Occipital lobe (tissue), 2 donors: ENCODE results near the gene EHD1. TPM values are rescaled to one million over a fixed set of nuclear protein-coding genes. Genes with fewer than 3 reads are reported as not detected.

Experiments
- DNase-seq: peaks from one replicate; lab custom pipeline; 2025; lab: John Stamatoyannopoulos, UW
- total RNA-seq: library from RNA; depleted of rRNA; stranded (reverse); fragments of >200 nt; gene quantifications from one replicate; pipeline ENCODE4 v1.2.3, GENCODE V29; 2014

The EHD1 gene
- total RNA-seq, 1 donor from 2014 or later = 22.9 TPM

DNA sequence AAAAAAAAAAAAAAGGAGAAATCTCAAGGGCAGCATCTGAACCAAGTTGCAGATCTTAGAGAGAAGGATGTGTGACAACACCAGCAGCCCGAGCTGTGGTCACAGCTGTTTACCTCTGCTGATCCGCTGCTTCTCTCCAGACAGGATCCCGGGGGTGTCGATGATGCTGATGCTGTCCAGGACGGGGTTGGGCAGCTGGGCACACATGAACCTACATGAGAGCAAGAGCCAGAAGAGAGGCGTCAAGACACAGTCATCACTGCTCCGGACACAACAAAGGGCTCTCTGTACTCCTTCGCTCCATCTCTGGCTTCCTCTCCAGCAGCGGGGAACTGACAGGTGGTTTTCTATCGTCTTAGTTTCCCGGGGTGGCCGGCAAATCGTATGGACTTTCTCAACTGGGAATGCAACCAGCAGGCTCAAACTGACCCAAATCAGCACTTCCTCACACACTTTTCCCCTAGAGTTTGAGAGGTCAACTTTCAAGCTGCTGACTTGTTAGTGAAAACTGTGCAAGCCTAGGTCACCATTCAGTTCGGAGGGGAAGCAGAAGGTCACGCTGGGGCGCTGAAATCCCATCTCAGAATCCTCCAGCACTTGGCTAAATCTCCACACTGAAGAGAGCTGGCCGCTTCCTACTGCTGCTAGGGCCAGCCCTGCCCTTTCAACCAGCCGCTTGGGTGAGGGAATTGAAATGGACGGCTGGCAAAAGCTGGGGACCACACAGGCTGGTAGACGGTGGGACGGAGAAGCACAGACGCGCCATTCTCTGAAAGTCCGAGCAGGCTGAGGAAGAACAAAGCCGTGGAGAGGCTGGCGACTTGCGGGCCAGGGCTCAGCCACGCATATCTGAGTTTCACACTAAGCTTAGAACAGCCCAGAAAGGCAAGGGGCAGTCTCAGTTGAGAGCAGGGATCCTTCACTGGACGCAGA, 3.8 kb downstream of the EHD1 start:
- no peak for DNase-seq

DNA sequence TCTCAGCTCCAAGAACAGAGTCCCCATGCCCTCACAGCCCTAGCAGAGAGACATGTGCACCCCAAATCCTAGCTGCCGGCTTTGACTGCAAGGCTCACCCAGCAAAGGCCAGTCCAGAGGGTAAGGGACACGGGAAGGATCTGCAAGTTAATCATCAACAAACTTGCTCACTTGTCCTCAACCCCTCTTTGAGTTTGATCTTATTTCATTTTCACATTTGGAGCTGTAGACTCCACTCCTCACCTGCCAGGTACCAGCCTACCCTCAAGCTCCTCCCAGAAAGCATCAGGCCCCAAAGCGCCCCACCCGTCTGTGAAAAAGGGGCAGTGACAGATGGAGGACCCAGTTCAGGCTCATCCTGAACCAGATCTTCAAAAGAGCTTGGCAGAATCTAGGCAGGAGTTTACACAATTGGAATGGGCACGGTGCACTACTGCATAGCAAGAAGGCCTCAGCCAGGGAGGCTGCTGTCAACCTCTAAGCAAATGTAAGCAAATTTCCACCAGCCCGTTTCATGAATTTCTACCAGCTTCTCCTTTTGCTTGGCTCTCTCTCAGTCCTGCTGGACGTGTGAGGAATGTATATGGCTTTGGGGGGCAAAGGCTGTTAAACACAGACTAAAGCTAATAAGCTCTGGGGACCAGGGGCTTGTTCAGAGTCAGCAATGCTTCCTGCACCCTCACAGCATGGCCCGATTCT, 5.5 kb downstream of the EHD1 start:
- no peak for DNase-seq

DNA sequence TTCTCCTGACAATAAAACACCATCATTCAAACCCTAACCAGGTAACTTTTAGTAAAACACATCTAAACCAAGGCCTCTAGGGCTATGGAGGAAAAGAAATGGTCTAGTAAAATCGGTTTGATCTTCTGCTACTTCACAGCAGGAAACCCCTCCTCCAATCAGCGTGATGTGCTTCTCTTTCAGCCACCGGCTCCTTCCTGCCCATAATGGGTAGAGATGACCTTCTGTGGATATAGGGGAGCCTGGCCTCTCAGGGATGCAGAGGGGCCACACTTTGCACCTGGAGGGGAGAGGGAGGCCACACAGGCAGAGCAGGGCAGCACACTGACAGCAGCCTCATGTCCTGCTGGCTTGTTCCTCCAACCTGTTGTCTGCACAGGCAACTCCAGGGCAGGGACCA, 6.9 kb downstream of the EHD1 start:
- no peak for DNase-seq

DNA sequence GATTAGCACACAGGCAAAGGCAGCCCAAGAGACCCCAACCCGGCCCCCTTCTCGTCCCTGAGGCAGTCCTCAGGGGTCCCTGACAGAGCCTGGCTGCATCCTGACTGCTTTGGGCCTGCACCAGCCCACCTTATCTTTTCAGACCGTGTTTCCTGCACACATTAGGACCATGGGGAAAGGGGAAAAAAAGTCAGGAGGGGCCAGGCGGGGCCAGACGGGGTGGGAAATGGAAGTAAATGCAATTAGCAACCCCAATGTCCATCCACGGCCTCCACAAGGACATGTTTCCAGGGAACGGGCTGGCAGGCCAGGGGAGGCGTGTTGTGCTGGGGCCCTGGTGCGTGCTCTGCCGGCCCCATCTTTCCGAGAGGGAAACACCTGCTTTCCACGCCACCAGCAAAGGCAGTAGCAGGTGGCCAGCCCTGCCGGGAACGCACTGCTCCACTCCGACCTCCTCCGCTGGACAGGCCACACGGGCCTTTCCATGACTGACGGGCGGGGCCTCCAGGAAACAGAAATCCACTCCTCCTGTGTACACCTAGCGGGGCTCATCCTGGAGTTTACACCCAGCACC, 7.4 kb downstream of the EHD1 start:
- DNase-seq = no peak

DNA sequence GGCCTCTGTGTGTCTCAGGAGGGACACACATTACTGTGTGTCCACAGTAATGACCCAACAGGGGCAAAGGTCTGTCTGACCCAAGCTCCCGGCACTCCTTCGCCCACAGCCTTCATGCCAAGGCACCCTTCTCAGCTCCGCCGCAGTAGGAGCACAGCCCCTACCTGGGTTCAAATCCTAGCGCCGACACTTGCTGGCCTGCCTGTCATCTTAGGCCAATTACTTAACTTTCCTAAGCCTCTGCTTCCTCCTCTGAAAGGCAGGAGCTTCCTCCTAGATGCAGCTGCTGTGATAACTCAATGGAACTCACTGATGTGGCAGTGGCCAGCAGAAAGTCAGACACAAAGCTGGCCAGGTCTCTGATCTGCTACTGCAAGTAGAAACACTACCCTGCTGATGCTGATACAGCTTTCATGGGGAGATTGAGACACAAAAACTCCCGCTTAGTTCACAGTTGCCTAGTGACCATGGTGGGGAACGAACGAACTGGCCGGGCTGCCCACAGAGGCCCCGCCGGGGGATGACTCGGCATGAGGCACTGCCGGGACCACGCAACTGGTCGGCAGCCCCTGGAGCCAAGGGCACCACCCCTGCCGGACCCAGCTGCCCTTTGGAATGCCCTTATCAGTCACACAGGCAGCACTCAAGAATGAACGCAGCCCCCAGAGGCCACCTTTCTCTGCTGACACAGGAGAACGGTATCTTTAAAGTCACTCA, 8.1 kb downstream of the EHD1 start:
- no peak for DNase-seq

DNA sequence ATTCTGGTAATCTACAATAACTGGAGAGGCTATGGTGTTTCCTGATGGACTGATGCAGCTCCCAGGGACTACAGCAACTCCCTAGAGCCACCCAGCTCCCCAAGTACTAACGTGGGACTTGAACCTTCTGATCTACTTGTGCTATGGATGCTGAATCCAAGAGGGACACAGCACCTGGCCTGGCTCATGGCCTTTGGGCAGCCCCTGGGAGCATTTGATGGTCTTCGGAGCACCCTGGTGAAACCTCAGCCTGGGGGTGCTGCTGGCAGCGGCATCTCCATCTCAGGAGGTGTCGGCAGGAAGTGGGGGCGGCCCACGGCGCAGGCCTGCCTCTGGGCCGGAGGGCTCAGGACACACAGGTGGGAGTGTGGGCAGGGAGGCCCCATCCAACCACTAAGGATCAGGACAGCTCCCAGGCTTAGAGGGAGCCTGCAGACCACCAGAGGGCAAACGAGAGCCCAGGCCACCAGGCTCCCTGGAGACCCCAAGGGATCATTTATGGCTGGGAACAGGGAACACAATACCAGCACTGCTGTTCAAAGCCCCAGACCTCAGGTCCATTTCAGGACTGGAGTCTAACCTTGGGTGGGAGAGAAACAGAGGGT, 8.7 kb downstream of the EHD1 start:
- DNase-seq = no peak

DNA sequence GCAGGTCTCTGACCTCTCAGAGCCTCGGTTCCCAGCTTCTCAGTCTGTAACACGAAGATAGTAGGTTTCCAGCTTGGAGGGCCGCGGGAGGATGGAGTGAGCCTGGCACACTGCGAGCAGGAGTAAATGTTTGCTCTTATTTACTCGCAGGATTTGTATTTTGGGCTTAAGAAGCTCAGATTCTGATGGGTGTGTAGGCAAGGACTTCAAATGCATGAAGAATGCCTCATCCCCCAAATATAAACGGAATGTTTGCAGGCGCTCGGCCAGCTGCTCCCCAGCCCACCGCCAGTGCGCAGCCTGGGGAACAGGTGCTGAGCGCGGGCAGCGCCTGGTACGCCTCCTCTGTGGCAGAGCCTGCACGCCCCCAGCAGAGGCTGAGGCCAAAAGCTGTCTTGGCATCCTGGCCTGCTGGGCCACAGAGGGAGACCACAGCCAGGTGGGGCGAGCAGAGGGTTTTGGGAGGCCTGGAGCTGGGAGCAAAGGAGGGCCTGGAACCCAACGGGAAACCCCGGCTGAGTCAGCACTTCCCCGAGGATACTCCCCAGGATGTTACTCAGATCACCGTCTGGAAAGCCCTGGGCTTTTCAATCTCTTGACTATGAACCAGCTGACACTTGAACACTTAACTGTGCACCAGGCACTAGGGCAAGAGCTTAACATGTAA, 9.4 kb downstream of the EHD1 start:
- no peak for DNase-seq

DNA sequence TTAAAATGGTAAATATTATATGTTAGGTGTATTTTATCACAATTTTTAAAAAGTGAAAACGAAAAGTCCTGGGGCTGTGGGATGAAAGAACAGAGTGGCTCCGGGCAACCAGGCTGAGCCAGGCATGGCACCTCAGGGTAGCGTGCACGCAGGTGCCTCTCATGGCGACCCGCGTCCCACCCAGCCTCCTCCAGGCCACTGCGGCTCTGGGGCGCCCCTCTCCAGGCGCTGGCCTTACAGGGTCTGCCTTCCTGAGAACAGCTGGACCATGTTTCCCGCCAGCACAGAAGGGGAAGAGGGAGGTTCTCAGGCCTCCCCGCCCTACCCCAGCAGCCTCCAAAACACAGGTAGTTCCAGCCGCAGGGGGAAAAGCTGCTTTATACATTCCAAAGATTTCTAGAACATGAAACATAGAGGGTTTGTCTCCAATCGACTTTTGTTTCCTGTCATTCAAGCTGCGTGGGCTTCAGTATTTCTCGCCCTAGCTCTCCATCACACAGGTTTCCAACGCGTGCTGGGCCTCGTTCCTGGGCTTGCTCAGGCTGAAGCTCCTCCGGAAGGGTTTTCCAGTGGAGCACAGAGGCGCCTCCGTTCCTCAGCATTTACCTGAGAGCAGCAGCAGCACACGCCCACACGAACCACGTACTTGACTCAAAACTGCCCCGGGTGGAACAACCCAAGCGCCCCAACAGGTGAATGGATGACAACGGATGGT, 10.5 kb downstream of the EHD1 start:
- DNase-seq = no peak

DNA sequence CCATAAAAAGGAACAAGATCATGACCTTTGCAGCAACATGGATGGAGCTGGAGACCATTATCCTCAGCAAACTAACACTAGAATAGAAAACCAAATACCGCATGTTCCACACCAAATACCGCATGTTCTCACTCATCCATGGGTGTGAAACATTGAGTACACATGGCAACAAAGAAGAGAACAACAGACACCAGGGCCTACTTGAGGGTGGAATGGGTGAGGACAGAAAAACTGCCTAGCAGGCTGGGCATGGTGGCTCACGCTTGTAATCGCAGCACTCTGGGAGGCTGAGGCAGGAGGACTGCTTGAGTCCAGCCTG, 12.3 kb downstream of the EHD1 start:
- no peak for DNase-seq

DNA sequence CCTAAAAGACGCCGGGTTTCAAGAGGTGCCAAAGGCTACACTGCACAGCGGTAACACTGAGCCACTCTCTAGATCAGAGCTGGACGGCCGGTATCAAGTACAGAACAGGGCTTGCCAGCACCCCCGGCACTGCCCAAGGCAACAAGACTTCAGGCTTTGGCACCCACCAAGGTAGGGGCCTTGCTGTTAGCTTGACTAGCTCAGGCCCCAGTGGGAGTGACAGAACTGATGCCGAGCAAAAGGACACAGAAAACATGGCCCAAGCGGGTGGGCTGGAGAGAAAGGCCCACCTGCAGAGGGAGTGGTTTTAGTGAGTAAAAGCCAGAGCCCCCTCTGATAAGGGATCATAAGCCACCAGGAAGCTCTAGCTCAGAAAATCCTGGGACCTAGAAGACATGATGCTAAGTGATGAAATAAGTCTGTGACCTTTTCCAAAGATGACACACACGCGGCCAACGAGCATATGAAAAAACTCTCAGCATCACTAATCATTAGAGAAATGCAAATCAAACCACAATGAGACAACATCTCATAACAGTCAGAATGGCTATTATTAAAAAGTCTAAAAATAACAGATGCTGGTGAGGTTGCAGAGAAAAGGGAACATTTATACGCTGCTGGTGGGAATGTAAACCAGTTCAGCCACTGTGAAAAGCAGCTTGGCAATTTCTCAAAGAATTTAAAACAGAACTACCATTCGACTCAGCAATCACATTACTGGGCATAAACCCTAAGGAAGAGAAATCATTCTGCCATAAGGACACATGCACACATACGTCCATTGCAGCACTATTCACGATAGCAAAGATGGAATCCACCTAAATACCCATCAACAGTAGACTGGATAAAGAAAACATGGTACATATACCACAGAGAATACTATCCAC, 12.9 kb downstream of the EHD1 start:
- DNase-seq = no peak

DNA sequence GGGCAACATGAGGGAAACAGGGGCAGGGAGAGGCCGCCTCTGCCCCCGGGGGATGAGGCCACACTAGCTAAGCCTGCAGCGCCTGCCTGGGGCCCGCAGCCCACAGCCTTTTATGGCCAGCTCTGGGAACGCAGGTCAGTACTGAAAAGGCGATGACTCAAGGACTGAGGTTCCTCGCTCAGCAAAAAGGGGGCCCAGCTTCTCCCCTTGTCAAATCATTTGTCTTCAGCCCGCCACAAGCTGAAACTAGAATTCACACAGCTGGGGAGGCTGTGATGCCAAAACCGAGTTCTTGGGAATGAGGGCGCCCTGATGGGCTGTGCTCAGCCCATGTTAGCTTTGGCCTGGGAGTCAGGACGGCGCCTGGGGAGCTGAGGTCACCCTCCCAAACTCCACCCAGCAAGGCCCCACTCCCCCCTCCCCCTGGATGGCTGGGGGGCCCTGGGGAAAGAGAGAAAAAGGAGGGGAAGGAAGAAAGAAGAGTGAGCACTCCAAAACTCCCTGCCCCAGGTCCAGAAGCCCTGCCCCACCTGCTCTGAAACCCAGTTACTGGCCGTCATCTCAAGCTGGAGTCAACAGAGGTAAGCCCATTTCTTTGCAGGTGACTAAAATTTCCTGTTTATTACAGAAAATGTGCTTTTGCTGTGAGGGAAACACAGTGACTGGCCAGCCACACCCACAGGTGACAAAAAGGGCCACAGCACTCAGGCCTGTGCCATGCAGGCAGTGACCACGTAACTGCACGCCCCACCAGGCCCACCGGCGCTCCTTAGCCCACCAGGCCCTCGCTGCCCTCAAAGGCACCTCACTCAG, 13.7 kb downstream of the EHD1 start:
- no peak for DNase-seq

DNA sequence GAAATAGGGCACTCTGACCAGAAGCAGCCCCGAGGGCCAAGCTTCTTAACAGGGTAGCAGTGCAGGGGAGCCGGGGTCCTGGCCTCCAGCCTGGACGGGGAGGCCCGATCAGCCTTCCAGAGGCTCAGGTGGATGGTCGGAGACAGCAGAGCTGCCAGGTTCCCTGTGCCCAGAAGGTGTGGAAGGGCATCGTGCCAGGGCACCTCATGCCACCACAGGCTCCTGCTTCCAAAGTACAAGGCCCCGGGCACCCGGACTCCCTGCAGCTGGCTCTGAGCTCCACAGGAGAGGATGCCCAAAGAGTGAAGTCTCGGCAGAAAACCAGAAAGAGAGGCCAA, 14.3 kb downstream of the EHD1 start:
- no peak for DNase-seq

DNA sequence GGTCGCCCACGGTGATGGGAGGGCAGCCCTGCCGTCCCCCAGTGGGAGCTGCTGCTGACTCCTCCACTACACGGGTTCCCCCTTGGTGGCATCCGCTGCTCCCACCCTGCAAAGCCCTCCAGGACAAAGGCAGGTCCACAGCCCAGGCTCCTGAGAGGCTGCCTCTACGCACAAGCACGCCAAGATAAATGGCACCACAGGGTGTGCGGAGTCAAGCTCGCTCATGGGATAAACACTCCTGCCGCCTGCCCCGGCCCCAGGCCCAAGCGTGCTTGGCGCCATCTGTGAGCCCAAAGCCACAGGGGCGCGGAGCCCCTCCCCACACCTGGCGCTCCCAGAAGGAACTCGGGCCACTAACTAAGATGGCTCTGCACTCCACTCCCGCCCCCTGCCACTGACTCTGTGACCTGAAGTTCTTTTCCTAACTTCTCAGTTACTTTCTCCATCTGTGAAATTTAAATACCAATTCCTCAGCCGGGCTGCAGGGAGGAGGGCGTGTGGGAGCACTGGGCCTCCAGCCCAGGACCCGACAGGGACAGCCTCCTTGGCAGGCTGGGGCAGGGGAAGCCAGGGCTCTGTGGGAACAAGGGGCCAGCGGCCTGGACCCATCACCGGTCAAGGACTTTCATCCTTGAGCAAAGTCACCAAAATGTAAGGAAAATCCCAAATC, 14.9 kb downstream of the EHD1 start:
- DNase-seq = no peak

DNA sequence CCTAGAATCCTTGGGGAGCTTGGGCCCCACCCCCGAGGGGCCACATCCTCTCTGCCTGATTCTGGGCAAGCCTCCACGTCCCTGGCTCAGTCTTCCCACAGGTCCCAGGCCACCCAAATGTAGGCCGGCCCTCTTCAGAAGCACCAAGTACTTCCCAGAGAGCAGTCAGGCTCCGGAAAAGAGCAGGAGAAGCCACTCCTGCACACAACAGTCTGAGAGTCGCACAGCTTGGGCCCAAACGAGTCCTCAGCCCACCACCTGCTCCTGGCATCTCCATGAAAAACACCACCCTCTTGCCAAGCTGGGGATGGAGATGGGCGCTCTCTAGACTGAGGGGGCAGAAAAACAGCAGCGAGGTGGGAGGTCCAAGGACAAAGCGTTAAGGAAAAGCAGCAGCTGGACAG, 15.4 kb downstream of the EHD1 start:
- DNase-seq = no peak

DNA sequence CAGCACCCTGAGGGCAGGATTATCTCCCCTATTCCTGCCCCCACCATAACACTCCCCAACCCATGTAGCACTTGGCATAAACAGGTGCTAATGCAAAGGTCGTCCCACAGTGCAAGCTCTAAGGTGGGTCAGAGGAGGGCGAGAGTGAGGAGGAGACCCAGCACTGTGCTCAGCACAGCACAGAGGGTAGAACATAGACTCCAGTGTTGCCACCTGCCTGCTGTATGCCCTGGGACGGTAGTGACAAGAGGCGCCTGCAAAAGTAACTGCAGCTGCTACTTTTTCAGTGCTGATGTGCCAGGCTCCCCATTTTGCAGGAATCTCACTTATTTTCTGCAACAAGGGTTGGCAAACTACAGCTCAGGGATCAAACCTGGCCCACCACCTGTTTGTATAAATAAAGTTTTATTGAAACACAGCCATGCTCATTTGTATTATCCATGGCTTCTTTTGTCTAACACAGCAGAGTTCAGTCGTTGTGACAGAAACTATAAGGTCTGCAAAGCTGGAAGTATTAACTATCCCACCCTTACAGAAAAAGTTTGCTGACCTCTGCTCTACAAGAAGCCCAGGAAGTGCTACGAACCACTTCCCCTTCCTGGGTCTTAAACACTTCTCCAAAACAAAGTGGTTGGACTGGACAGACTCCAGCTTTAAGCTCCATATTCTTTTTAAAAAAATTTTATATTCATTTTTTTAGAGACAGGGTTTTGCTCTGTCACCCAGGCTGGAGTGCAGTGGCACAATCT, 17.0 kb downstream of the EHD1 start:
- no peak for DNase-seq

DNA sequence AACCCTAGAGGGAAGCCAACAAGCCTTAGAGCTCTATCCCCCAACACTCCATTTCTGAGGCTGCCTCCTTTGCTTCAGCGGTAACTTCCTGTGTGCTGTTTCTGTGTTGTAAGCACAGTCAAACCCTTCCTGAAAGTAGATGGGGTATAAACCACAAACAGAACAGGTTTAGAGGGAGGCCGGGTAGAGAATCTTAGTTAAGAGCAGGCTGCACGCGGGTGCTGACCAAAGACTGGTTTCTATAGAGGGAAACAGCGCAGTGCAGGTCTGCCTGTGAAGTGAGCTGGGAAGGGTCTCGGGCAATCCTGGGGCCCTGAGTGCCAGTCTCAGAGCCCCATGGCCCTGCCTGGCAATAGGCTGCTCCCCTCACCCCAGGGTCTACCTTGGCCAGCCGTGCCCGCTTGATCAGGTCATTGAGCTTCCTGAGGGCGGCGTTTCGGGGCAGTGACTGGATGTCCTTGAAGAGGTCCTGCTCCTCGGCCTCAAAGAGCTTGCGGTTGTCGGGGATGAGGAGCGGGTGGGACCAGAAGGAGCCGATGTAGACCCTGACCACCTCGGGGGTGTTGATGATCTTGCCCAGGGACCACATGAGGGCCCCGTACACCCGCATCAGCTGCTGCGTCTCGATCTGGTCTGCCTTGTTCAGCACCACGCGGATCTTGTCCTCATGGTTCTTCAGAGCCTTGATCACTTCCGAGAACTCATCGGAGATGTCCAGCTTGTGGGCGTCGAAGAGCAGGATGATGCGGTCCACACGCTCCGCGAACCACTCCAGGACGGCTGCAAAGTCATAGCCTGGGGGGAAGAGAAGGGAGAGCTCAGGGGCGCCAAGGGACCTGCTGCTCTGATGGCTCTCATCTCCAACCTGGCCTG, 18.6 kb downstream of the EHD1 start:
- no peak for DNase-seq
